Smooth muscle cell (in vitro differentiated cells): ENCODE results near the gene KLF1. TPM values are rescaled to one million over a fixed set of nuclear protein-coding genes. Genes with fewer than 3 reads are reported as not detected.

Experiments
- DNase-seq: peaks from one replicate; lab custom pipeline; 2025; ENCODE audit not compliant: unreplicated experiment; lab: John Stamatoyannopoulos, UW
- H2AFZ ChIP-seq: fragments of 200-600 bp; sonication (generic); 2 replicates; pipeline ENCODE4 v1.6.0; 2016; ENCODE audit warnings: antibody characterized with exemption, low read depth, mild to moderate bottlenecking
- H3F3A ChIP-seq: fragments of 200-600 bp; sonication (generic); 2 replicates; pipeline ENCODE4 v1.6.0; 2017; ENCODE audit warnings: antibody characterized with exemption, low read depth
- H3K27ac ChIP-seq: fragments of 200-600 bp; sonication (generic); 2 replicates; pipeline ENCODE4 v1.5.1; 2016; ENCODE audit warnings: low read depth, mild to moderate bottlenecking
- H3K27me3 ChIP-seq: fragments of 200-600 bp; sonication (generic); 2 replicates; pipeline ENCODE4 v1.6.1; 2016; ENCODE audit warnings: low read depth, mild to moderate bottlenecking
- H3K36me3 ChIP-seq: fragments of 200-600 bp; sonication (generic); 2 replicates; pipeline ENCODE4 v1.5.1; 2016; ENCODE audit warnings: low read depth
- H3K4me1 ChIP-seq: fragments of 200-600 bp; sonication (generic); 2 replicates; pipeline ENCODE4 v1.5.1; 2016; ENCODE audit warnings: low read depth
- H3K4me2 ChIP-seq: fragments of 200-600 bp; sonication (generic); 2 replicates; pipeline ENCODE4 v1.6.0; 2016; ENCODE audit warnings: mild to moderate bottlenecking
- H3K4me3 ChIP-seq: fragments of 200-600 bp; sonication (generic); 2 replicates; pipeline ENCODE4 v1.5.1; 2016; ENCODE audit warnings: mild to moderate bottlenecking
- H3K79me2 ChIP-seq: fragments of 200-600 bp; sonication (generic); 2 replicates; pipeline ENCODE4 v1.6.0; 2016; ENCODE audit warnings: low read depth, mild to moderate bottlenecking
- H3K9ac ChIP-seq: fragments of 200-600 bp; sonication (generic); 2 replicates; pipeline ENCODE4 v1.6.0; 2016; ENCODE audit warnings: low read depth
- H3K9me3 ChIP-seq: fragments of 200-600 bp; sonication (generic); replicated peaks from 2 replicates; pipeline ENCODE4 v1.5.1; 2016; ENCODE audit warnings: low read depth
- H4K20me1 ChIP-seq: fragments of 200-600 bp; sonication (generic); 2 replicates; pipeline ENCODE4 v1.6.0; 2016; ENCODE audit warnings: low read depth
- WGBS: methylation state at CpG from one replicate; pipeline ENCODE4 v1.1.7; 2016; ENCODE audit warnings: low lambda C conversion rate; 5-methylcytosine and 5-hydroxymethylcytosine counted together
- polyA plus RNA-seq: library from polyadenylated mRNA; unstranded; fragments of >200 nt; fragmentation: Nextera tagmentation; extraction: Ambion mirVana; gene quantifications from 2 replicates; pipeline ENCODE4 v1.2.1, GENCODE V29; 2016
- total RNA-seq: library from RNA; depleted of rRNA; stranded (reverse); fragments of >200 nt; gene quantifications from 2 replicates; pipeline ENCODE4 v1.2.3, GENCODE V29; 2014
- TF ChIP-seq, protein P1 (sequence below): fragments of 200-600 bp; sonication (generic); IDR thresholded peaks from 2 replicates; pipeline ENCODE4 v1.5.1; 2017; ENCODE audit warnings: borderline replicate concordance, mild to moderate bottlenecking, antibody characterized with exemption; ENCODE audit not compliant: insufficient read depth, poor library complexity, severe bottlenecking

The KLF1 gene
- total and polyA plus RNA-seq, 2 experiments from 2014 or later: 0.09 TPM; not detected in 1

- no peaks in the 10 kb centered on the region for H3K9me3 ChIP-seq
- no peaks in the 10 kb centered on the region for H4K20me1 ChIP-seq
- no peaks in the 10 kb centered on the region for H3F3A ChIP-seq
- peaks cover 4% of the 10 kb centered on the region for H3K4me1 ChIP-seq
- H3K4me3 ChIP-seq: no peak overlapping the region
- no peak overlapping the region for H3K4me2 ChIP-seq
- DNase-seq: no peak
- no peak overlapping the region for H3K9ac ChIP-seq
- no peak overlapping the region for H3K27ac ChIP-seq
- TF ChIP-seq, protein P1, sequence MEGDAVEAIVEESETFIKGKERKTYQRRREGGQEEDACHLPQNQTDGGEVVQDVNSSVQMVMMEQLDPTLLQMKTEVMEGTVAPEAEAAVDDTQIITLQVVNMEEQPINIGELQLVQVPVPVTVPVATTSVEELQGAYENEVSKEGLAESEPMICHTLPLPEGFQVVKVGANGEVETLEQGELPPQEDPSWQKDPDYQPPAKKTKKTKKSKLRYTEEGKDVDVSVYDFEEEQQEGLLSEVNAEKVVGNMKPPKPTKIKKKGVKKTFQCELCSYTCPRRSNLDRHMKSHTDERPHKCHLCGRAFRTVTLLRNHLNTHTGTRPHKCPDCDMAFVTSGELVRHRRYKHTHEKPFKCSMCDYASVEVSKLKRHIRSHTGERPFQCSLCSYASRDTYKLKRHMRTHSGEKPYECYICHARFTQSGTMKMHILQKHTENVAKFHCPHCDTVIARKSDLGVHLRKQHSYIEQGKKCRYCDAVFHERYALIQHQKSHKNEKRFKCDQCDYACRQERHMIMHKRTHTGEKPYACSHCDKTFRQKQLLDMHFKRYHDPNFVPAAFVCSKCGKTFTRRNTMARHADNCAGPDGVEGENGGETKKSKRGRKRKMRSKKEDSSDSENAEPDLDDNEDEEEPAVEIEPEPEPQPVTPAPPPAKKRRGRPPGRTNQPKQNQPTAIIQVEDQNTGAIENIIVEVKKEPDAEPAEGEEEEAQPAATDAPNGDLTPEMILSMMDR: no peak
- no peaks in the 10 kb centered on the region for H3K27me3 ChIP-seq
- 81% methylated on average over 18 of the region's 19 CpGs for WGBS
- H3K36me3 ChIP-seq: no peaks in the 10 kb centered on the region
- no peak overlapping the region for H2AFZ ChIP-seq
- H3K79me2 ChIP-seq: no peaks in the 10 kb centered on the region
These were observed 21.1 kb downstream of the KLF1 start for GRCh38 chr19:12865746-12866415.

- no peak overlapping the region for H2AFZ ChIP-seq
- H3K4me1 ChIP-seq: peaks cover 4% of the 10 kb centered on the region
- no peak overlapping the region for H3K4me2 ChIP-seq
- TF ChIP-seq, protein P1: no peak
- no peak overlapping the region for H3K4me3 ChIP-seq
- no peaks in the 10 kb centered on the region for H3F3A ChIP-seq
- H3K79me2 ChIP-seq: no peaks in the 10 kb centered on the region
- H3K36me3 ChIP-seq: no peaks in the 10 kb centered on the region
- H3K27ac ChIP-seq: no peak overlapping the region
- WGBS: 91% methylated on average over 34 of the region's 34 CpGs
- no peaks in the 10 kb centered on the region for H3K27me3 ChIP-seq
- no peak overlapping the region for H3K9ac ChIP-seq
- H4K20me1 ChIP-seq: no peaks in the 10 kb centered on the region
- no peaks in the 10 kb centered on the region for H3K9me3 ChIP-seq
- DNase-seq: no peak
These were observed 22.0 kb downstream of the KLF1 start for GRCh38 chr19:12864721-12865715.

- TF ChIP-seq, protein P1: no peak
- Histone ChIP-seq H3K4me1 (peaks cover 4% of the 10 kb centered on the region), H3K9ac (no peak overlapping the region), H4K20me1 (no peaks in the 10 kb centered on the region), H3K79me2 (no peaks in the 10 kb centered on the region), H3F3A (no peaks in the 10 kb centered on the region), H3K27me3 (no peaks in the 10 kb centered on the region), H3K27ac (no peak overlapping the region), H3K4me3 (no peak overlapping the region), H3K9me3 (no peaks in the 10 kb centered on the region), H3K36me3 (no peaks in the 10 kb centered on the region), H2AFZ (no peak overlapping the region), H3K4me2 (no peak overlapping the region)
- 89% methylated on average over 4 of the region's 4 CpGs for WGBS
- no peak for DNase-seq
These were observed 22.9 kb downstream of the KLF1 start for GRCh38 chr19:12864143-12864542.
